ENCODE results near the gene TEX30. TPM values are rescaled to one million over a fixed set of nuclear protein-coding genes. Genes with fewer than 3 reads are reported as not detected.
A peak's percentile ranks its signal among the peaks of the same experiment; 100 is the strongest.

Gene TEX30
- polyA plus RNA-seq, 2 of the 4 experiments (the other 2 are of a cell fraction) = 12.9 to 21.3 TPM

GRCh38 chr13:102774591-102775520 is 1.3 kb upstream of the TEX30 start:
- peak overlapping the region in 1 of 2 experiments; percentile 89; a peak in 2 of 6 replicates for H3K27ac ChIP-seq
- TF ChIP-seq HOXA7 (CRISPR knock-in tag; IDR thresholded peaks at IDR 0.05) = no peak
- no peak for TF ChIP-seq CEBPB (IDR thresholded peaks at IDR 0.05)
- no peak for TF ChIP-seq POLR2A (IDR thresholded peaks at IDR 0.05; ENCODE audit: low read length)
- TF ChIP-seq JUN (IDR thresholded peaks at IDR 0.05) = no peak
- TF ChIP-seq MAFK (IDR thresholded peaks at IDR 0.05; ENCODE audit: partially characterized antibody) = no peak
- ChIA-PET POLR2A (no interaction called here), CTCF (interaction anchor here (1.4 kb wide), 1 partner anchor 71 kb away, joined by 4 read pairs; the partner anchor contains the start of gene ERCC5)
- H3K4me3 ChIP-seq = no peak overlapping the region
- whole genome bisulfite sequencing (ENCODE audit: missing lambda C conversion rate) = 86% methylated on average over 14 of the region's 14 CpGs
- FAIRE-seq = no peak
- DNase-seq (ENCODE audit: low read depth in 1 of 2, low spot score in 1 of 2) = no peak
- no peak for ATAC-seq
- H3K9me3 ChIP-seq = no peaks in the 10 kb centered on the region
- 0 out of 3 replicates have a peak, but pooled peaks cover 4% of the 10 kb centered on the region for H3K4me1 ChIP-seq
- no peak overlapping the region for H3K4me2 ChIP-seq

- ChIA-PET CTCF (interaction anchor here (1.4 kb wide), 1 partner anchor 72 kb away, joined by 4 read pairs; the partner anchor contains the start of gene ERCC5), POLR2A (interaction anchor here (1.3 to 2.1 kb wide), 5 partner anchors 24 to 177 kb away, joined by 5 to 12 read pairs (median 7); partner anchors contain the start of genes ERCC5 and TPP2)
- Histone ChIP-seq H3K27ac (peak overlapping the region; percentile 81 to 89), H3K4me3 (peak overlapping the region; percentile 57), H3K4me2 (peak overlapping the region; percentile 92), H3K4me1 (0 out of 3 replicates have a peak, but pooled peaks cover 4% of the 10 kb centered on the region), H3K9me3 (no peaks in the 10 kb centered on the region)
- ATAC-seq (peak; percentile 1 to 4; a peak in 1 of 6 replicates), DNase-seq (ENCODE audit: low read depth in 1 of 2, low spot score in 1 of 2) (no peak), FAIRE-seq (no peak)
- 98% methylated on average over 27 of the region's 27 CpGs for WGBS (ENCODE audit: missing lambda C conversion rate)
- TF ChIP-seq NFE2L2 (conservative IDR thresholded peaks at IDR 0.05; ENCODE audit: low read length) (no peak), SREBF2 (IDR thresholded peaks at IDR 0.05) (no peak), REST (IDR thresholded peaks at IDR 0.05) (no peak), BCL3 (IDR thresholded peaks at IDR 0.05) (no peak), PBX3 (IDR thresholded peaks at IDR 0.05) (no peak), TFCP2L1 (CRISPR knock-in tag; IDR thresholded peaks at IDR 0.05) (no peak), CBX2 (IDR thresholded peaks at IDR 0.05; ENCODE audit: borderline replicate concordance, low read depth) (no peak)
These were observed 605 bp upstream of the TEX30 start for GRCh38 chr13:102774214-102774568.

- FAIRE-seq (no peak), DNase-seq (ENCODE audit: low read depth in 1 of 2, low spot score in 1 of 2) (no peak), ATAC-seq (no peak)
- WGBS (ENCODE audit: missing lambda C conversion rate) = 92% methylated on average over 16 of the region's 16 CpGs
- ChIA-PET CTCF (interaction anchor here (0.6 kb wide), 1 partner anchor 114 kb away, joined by 3 read pairs; no protein-coding TSS in a partner anchor), POLR2A (no interaction called here)
- H3K4me2 ChIP-seq = no peak overlapping the region; the same call in 2 of the 3 replicates
- H3K4me1 ChIP-seq = 0 out of 3 replicates have a peak, but pooled peaks cover 4% of the 10 kb centered on the region
- H3K9me3 ChIP-seq = no peaks in the 10 kb centered on the region
- no peak overlapping the region for H3K27ac ChIP-seq
- no peak overlapping the region for H3K4me3 ChIP-seq
- TF ChIP-seq JUN (IDR thresholded peaks at IDR 0.05) (no peak), FOSB (CRISPR knock-in tag; IDR thresholded peaks at IDR 0.05) (no peak), ATOH8 (CRISPR knock-in tag; IDR thresholded peaks at IDR 0.05; ENCODE audit: low read depth) (no peak), TFCP2L1 (CRISPR knock-in tag; IDR thresholded peaks at IDR 0.05) (no peak), RFX5 (IDR thresholded peaks at IDR 0.05) (no peak), CHD4 (IDR thresholded peaks at IDR 0.05; ENCODE audit: borderline replicate concordance) (no peak), HDAC2 (IDR thresholded peaks at IDR 0.05) (no peak), ESRRA (IDR thresholded peaks at IDR 0.05; ENCODE audit: borderline replicate concordance, low read length) (no peak), GATA3 (IDR thresholded peaks at IDR 0.05; ENCODE audit: borderline replicate concordance) (no peak), ZC3H11A (IDR thresholded peaks at IDR 0.05) (no peak), FOXS1 (CRISPR knock-in tag; IDR thresholded peaks at IDR 0.05) (no peak), BHLHE40 (IDR thresholded peaks at IDR 0.05; ENCODE audit: low read depth, low read length) (no peak), EHMT2 (IDR thresholded peaks at IDR 0.05; ENCODE audit: low read depth) (no peak), MYC (IDR thresholded peaks at IDR 0.05; ENCODE audit: borderline replicate concordance, low read length) (no peak), PBX3 (IDR thresholded peaks at IDR 0.05) (no peak)
These were observed 1.6 kb downstream of the TEX30 start for GRCh38 chr13:102772042-102772425.

Data from A549 (cell line).